H1 (cell line): ENCODE measurements around the gene PDE1A. TPM values are rescaled to one million over a fixed set of nuclear protein-coding genes. Genes with fewer than 3 reads are reported as not detected.

Experiments used
- CTCF ChIA-PET: fragments of 300-600 bp; sonication (Branson Sonifier 250); formaldehyde crosslinking; loops from one replicate; lab custom pipeline; 2021; ENCODE audit not compliant: partially characterized antibody; lab: Charles Lee
- POLR2A ChIA-PET: fragments of 300-600 bp; sonication (Branson Sonifier 250); formaldehyde crosslinking; loops from one replicate; lab custom pipeline; 2021; ENCODE audit warnings: inconsistent platforms; ENCODE audit not compliant: partially characterized antibody; lab: Charles Lee
- DNase-seq, 2 experiments: peaks; one replicate each; pipeline versions ENCODE4 v3.0.0 to v3.0.0-alpha.2; 2010 to 2022; ENCODE audit warnings: low spot score in 2 of 2, low read depth in 1 of 2, mixed read lengths in 1 of 2
- FAIRE-seq: peaks from 2 replicates; lab custom pipeline; 2011; peaks lifted over from hg19 to GRCh38; lab: Jason Lieb, UNC
- H2AFZ ChIP-seq: 2 replicates; pipeline ENCODE4 v1.8.1; 2012; ENCODE audit warnings: low read length, inconsistent platforms
- H2AK5ac ChIP-seq: 2 replicates; pipeline ENCODE4 v1.6.1; 2013; ENCODE audit warnings: low read depth, low read length
- H2BK120ac ChIP-seq: replicated peaks from 2 replicates; pipeline ENCODE3; 2013; ENCODE audit warnings: low read depth, low read length, inconsistent platforms
- H2BK12ac ChIP-seq: 2 replicates; pipeline ENCODE4 v1.6.1; 2013; ENCODE audit warnings: low read depth, low read length
- H2BK15ac ChIP-seq: 2 replicates; pipeline ENCODE4 v1.6.1; 2013; ENCODE audit warnings: low read length
- H2BK20ac ChIP-seq: 2 replicates; pipeline ENCODE4 v1.6.1; 2013; ENCODE audit warnings: low read length
- H2BK5ac ChIP-seq: 2 replicates; pipeline ENCODE4 v1.6.1; 2013; ENCODE audit warnings: low read depth, low read length
- H3K14ac ChIP-seq: 2 replicates; pipeline ENCODE4 v1.6.1; 2013; ENCODE audit warnings: inconsistent platforms; ENCODE audit not compliant: insufficient read length
- H3K18ac ChIP-seq: 2 replicates; pipeline ENCODE4 v1.6.1; 2013; ENCODE audit warnings: low read length; ENCODE audit errors: extremely low read depth
- H3K23ac ChIP-seq: 2 replicates; pipeline ENCODE4 v1.6.1; 2013; ENCODE audit warnings: inconsistent platforms; ENCODE audit not compliant: insufficient read length
- H3K23me2 ChIP-seq: 2 replicates; pipeline ENCODE4 v1.6.1; 2013; ENCODE audit warnings: low read depth, low read length
- H3K27ac ChIP-seq: 2 replicates; pipeline ENCODE4 v1.6.1; 2011; ENCODE audit warnings: low read depth, low read length, inconsistent platforms
- H3K27me3 ChIP-seq, 4 experiments: replicated peaks in 1 of 4; 1 replicate in 1 of 4; 2 replicates in 3 of 4; pipeline versions ENCODE4 v1.6.1 to v1.8.1; 2011 to 2013; ENCODE audit warnings: low read length in 3 of 4, mild to moderate bottlenecking in 3 of 4, inconsistent platforms in 2 of 4, mixed read lengths in 2 of 4, moderate library complexity in 1 of 4; ENCODE audit not compliant: control insufficient read depth in 3 of 4, insufficient read depth in 3 of 4; ENCODE audit errors: extremely low read depth in 1 of 4
- H3K36me3 ChIP-seq, 4 experiments: 2 replicates each; pipeline versions ENCODE4 v1.6.1 to v1.8.1; 2011 to 2013; ENCODE audit warnings: mild to moderate bottlenecking in 4 of 4, low read length in 3 of 4, moderate library complexity in 2 of 4, control low read depth in 1 of 4, inconsistent platforms in 1 of 4; ENCODE audit not compliant: insufficient read depth in 4 of 4, control insufficient read depth in 2 of 4
- H3K4ac ChIP-seq: replicated peaks from 2 replicates; pipeline ENCODE3; 2013; ENCODE audit warnings: low read length, low read depth, mixed read lengths, inconsistent platforms; ENCODE audit not compliant: insufficient read length
- H3K4me1 ChIP-seq, 4 experiments: replicated peaks in 1 of 4; 1 replicate in 1 of 4; 2 replicates in 3 of 4; pipeline versions ENCODE4 v1.6.1 to v1.8.1; 2011 to 2013; ENCODE audit warnings: low read length in 3 of 4, inconsistent platforms in 2 of 4, mixed read lengths in 1 of 4; ENCODE audit not compliant: insufficient read depth in 4 of 4, control insufficient read depth in 3 of 4
- H3K4me2 ChIP-seq, 2 experiments: 2 replicates each; pipeline versions ENCODE4 v1.6.1 to v1.8.1; 2011 to 2013; ENCODE audit warnings: low read depth in 2 of 2, low read length in 2 of 2, control low read depth in 1 of 2, inconsistent platforms in 1 of 2, mild to moderate bottlenecking in 1 of 2; ENCODE audit not compliant: insufficient read depth in 1 of 2
- H3K4me3 ChIP-seq, 4 experiments: fragments of 200-600, 300-600 bp in 1 of 4; sonication (generic), shearing (Covaris generic), sonication (Bioruptor Twin) in 1 of 4; 2 replicates each; pipeline versions ENCODE4 v1.5.1 to v1.8.1; 2011 to 2016; ENCODE audit warnings: low read length in 4 of 4, low read depth in 3 of 4, control low read depth in 2 of 4, inconsistent platforms in 2 of 4, mild to moderate bottlenecking in 2 of 4, mixed read lengths in 1 of 4, moderate library complexity in 1 of 4; ENCODE audit not compliant: insufficient read depth in 2 of 4; ENCODE audit errors: extremely low read depth in 1 of 4
- H3K56ac ChIP-seq: replicated peaks from 2 replicates; pipeline ENCODE3; 2013; ENCODE audit warnings: low read depth, mild to moderate bottlenecking, mixed read lengths, low read length, inconsistent platforms; ENCODE audit not compliant: insufficient read length
- H3K79me1 ChIP-seq: 2 replicates; pipeline ENCODE4 v1.6.1; 2013; ENCODE audit warnings: low read depth, low read length, control low read depth
- H3K79me2 ChIP-seq, 2 experiments: 2 replicates each; pipeline versions ENCODE4 v1.6.1 to v1.8.1; 2012 to 2013; ENCODE audit warnings: low read length in 2 of 2, mild to moderate bottlenecking in 2 of 2, inconsistent platforms in 1 of 2; ENCODE audit not compliant: insufficient read depth in 2 of 2, control insufficient read depth in 1 of 2
- H3K9ac ChIP-seq, 4 experiments: replicated peaks in 1 of 4; 1 replicate in 1 of 4; 2 replicates in 3 of 4; pipeline versions ENCODE4 v1.6.1 to v1.8.1; 2011 to 2013; ENCODE audit warnings: low read depth in 3 of 4, low read length in 3 of 4, control low read depth in 2 of 4, mild to moderate bottlenecking in 2 of 4, moderate library complexity in 2 of 4, inconsistent platforms in 1 of 4; ENCODE audit errors: extremely low read depth in 1 of 4
- H3K9me3 ChIP-seq, 2 experiments: 2 replicates each; pipeline versions ENCODE4 v1.6.1 to v1.8.1; 2012 to 2013; ENCODE audit warnings: mild to moderate bottlenecking in 2 of 2, moderate library complexity in 2 of 2, control low read depth in 1 of 2, inconsistent platforms in 1 of 2, low read depth in 1 of 2, low read length in 1 of 2, mixed read lengths in 1 of 2; ENCODE audit not compliant: insufficient read depth in 2 of 2
- H4K20me1 ChIP-seq, 2 experiments: replicated peaks in 1 of 2; 2 replicates each; pipeline versions ENCODE3 to v1.8.1; 2011 to 2013; ENCODE audit warnings: inconsistent platforms in 2 of 2, low read length in 2 of 2, mild to moderate bottlenecking in 1 of 2; ENCODE audit not compliant: insufficient read depth in 2 of 2, control insufficient read depth in 1 of 2
- H4K5ac ChIP-seq: 2 replicates; pipeline ENCODE4 v1.6.1; 2013; ENCODE audit warnings: low read length, low read depth, mixed read lengths, inconsistent platforms; ENCODE audit not compliant: insufficient read length
- H4K8ac ChIP-seq: 2 replicates; pipeline ENCODE4 v1.8.0; 2013; ENCODE audit warnings: mild to moderate bottlenecking, moderate library complexity, low read length, inconsistent platforms; ENCODE audit not compliant: insufficient read depth; ENCODE audit errors: extremely low read depth
- H4K91ac ChIP-seq: replicated peaks from 2 replicates; pipeline ENCODE3; 2013; ENCODE audit warnings: low read length, mixed read lengths, inconsistent platforms; ENCODE audit not compliant: insufficient read length
- BACH1 ChIP-seq: IDR thresholded peaks from 2 replicates; pipeline ENCODE4 v1.6.1; 2012; ENCODE audit warnings: low read length, improper control_type of control experiment
- BCL11A ChIP-seq, 2 experiments: IDR thresholded peaks; one replicate each; pipeline ENCODE4 v1.6.1; 2011; ENCODE audit warnings: low read depth in 2 of 2, low read length in 2 of 2, mild to moderate bottlenecking in 2 of 2
- BRCA1 ChIP-seq: IDR thresholded peaks from 2 replicates; pipeline ENCODE4 v1.6.1; 2012; ENCODE audit warnings: low read depth, low read length, improper control_type of control experiment
- CHD2 ChIP-seq: IDR thresholded peaks from 2 replicates; pipeline ENCODE4 v1.6.1; 2012; ENCODE audit warnings: low read length, improper control_type of control experiment
- CTBP2 ChIP-seq: IDR thresholded peaks from 2 replicates; pipeline ENCODE4 v1.7.0; 2011; ENCODE audit warnings: borderline replicate concordance, mild to moderate bottlenecking, moderate library complexity, mixed read lengths, low read length; ENCODE audit not compliant: insufficient read depth, insufficient read length
- HDAC6 ChIP-seq: IDR thresholded peaks from one replicate; pipeline ENCODE4 v1.7.1; 2012; ENCODE audit warnings: low read depth, mild to moderate bottlenecking, inconsistent platforms, low read length, moderate library complexity
- JUND ChIP-seq: IDR thresholded peaks from 2 replicates; pipeline ENCODE4 v1.6.1; 2011; ENCODE audit warnings: mild to moderate bottlenecking, improper control_type of control experiment, low read length
- SAP30 ChIP-seq: fragments of 300-600 bp; sonication (generic); IDR thresholded peaks from 2 replicates; pipeline ENCODE4 v1.7.1; 2012; ENCODE audit warnings: low read length, moderate library complexity, mild to moderate bottlenecking, inconsistent platforms; ENCODE audit not compliant: insufficient read depth, insufficient replicate concordance
- SIX5 ChIP-seq: IDR thresholded peaks from 2 replicates; pipeline ENCODE4 v1.6.1; 2011; ENCODE audit warnings: mild to moderate bottlenecking, low read depth, low read length
- WGBS, 2 experiments: shearing (Covaris generic) in 1 of 2; methylation state at CpG; one replicate each; pipeline versions ENCODE4 v1.1.6 to v1.1.7; 2013 to 2015; ENCODE audit warnings: low lambda C conversion rate in 2 of 2, mixed read lengths in 2 of 2, inconsistent platforms in 1 of 2, low coverage in 1 of 2, missing lambda C conversion rate in 1 of 2; ENCODE audit not compliant: insufficient replicate concordance in 2 of 2, insufficient coverage in 1 of 2, insufficient read length in 1 of 2; ENCODE audit errors: extremely low coverage in 1 of 2, missing lambda C conversion rate in 1 of 2; 5-methylcytosine and 5-hydroxymethylcytosine counted together
- polyA plus RNA-seq, 7 experiments: library from polyadenylated mRNA; depleted of rRNA in 3 of 7; stranded (reverse) in 5 of 7; unstranded in 2 of 7; fragments of >200 nt in 5 of 7; fragments of 200-250 nt in 2 of 7; gene quantifications; 1 replicate in 5 of 7; 2 replicates in 1 of 7; 4 replicates in 1 of 7; pipeline versions ENCODE4 v1.2.1 to v1.2.3, GENCODE V29; 2011 to 2013; ENCODE audit warnings: missing spikeins in 2 of 7, mixed read lengths in 2 of 7
- total RNA-seq: library from RNA; stranded (reverse); fragmentation: NEBNext Ultra II Directional; extraction: Animal tissue kit (Norgen Biotek cat#: 25700); gene quantifications from 2 replicates; pipeline ENCODE4 v1.2.1, GENCODE V29; 2021

The PDE1A gene
- total and polyA plus RNA-seq, 2 of the 8 experiments (the other 6 are each of a cell fraction or from before 2014, with no cell fraction given) = 0.34 TPM; not detected in 1

DNA sequence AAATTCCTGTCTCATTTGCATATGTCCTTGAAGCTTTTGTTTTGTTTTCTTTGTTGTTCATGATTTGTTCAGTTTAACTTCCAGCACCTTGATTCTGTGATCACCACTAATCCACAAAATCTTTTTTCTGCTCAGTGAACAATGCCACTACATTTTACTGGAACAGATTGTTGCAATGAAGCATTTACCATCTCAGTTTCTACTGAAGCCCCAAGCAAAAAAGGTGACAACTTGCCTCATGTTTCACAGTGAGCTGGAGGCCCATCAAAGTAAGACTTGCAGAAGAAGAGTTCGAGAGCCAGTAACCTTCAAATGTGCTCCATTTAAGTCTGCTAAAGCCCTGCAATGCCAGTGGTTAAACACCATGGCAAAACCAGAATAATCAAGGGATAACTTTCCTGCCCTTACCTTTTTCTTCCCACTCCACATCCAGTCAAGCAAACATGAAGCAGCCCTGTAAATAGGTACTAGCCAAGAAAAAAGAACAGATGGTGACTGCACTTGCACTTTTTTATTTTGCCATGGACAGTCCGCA, 25.7 kb upstream of the PDE1A start:
- no peaks in the 10 kb centered on the region; the same call in 1 of the 2 replicates for H3K23me2 ChIP-seq
- ChIA-PET CTCF (interaction anchor here (1.3 kb wide), 1 partner anchor 117 kb away, joined by 3 read pairs; no protein-coding TSS in a partner anchor), POLR2A (no interaction called here)
- H3K9ac ChIP-seq = no peak overlapping the region
- no peaks in the 10 kb centered on the region for H3K9me3 ChIP-seq
- no peak overlapping the region for H2BK5ac ChIP-seq
- H3K4me2 ChIP-seq = no peak overlapping the region
- no peaks in the 10 kb centered on the region for H3K4me1 ChIP-seq
- no peak overlapping the region for H2BK120ac ChIP-seq
- H2AFZ ChIP-seq = no peak overlapping the region
- H3K36me3 ChIP-seq = no peaks in the 10 kb centered on the region
- H3K27ac ChIP-seq = no peak overlapping the region
- no peak overlapping the region for H4K5ac ChIP-seq
- FAIRE-seq (no peak), DNase-seq (no peak)
- H3K23ac ChIP-seq = no peak overlapping the region
- H3K4ac ChIP-seq = no peak overlapping the region
- H2BK20ac ChIP-seq = no peak overlapping the region
- no peak overlapping the region for H3K4me3 ChIP-seq
- H3K18ac ChIP-seq = no peak overlapping the region
- no peaks in the 10 kb centered on the region for H3K79me2 ChIP-seq
- H4K20me1 ChIP-seq = no peaks in the 10 kb centered on the region
- no peak overlapping the region for H3K14ac ChIP-seq
- 93% methylated on average over 2 of the region's 2 CpGs; no CpG with 5 or more reads in 1 of the 2 experiments for WGBS, 2 experiments
- no peaks in the 10 kb centered on the region for H3K79me1 ChIP-seq
- no peak overlapping the region for H2BK12ac ChIP-seq
- H3K56ac ChIP-seq = no peak overlapping the region
- H3K27me3 ChIP-seq = no peaks in the 10 kb centered on the region
- TF ChIP-seq CHD2 (no peak), JUND (no peak), BRCA1 (no peak), BACH1 (no peak), BCL11A (IDR thresholded peaks at IDR 0.05; ENCODE audit: low read depth in 2 of 2, low read length in 2 of 2) (no peak), HDAC6 (no peak), SIX5 (no peak), CTBP2 (no peak), SAP30 (no peak)
- no peak overlapping the region for H2AK5ac ChIP-seq
- no peak overlapping the region for H2BK15ac ChIP-seq
- H4K91ac ChIP-seq = no peak overlapping the region
- H4K8ac ChIP-seq = no peak overlapping the region
